NCI-H2227 treated with DMSO at 0.1 percent for 48 hours (cell line): ENCODE results near the gene GSK3B.

Experiments used
- DNase-seq: peaks from one replicate; lab custom pipeline; 2025; lab: John Stamatoyannopoulos, UW

GSK3B gene

GRCh38 chr3:119778176-119778575 lies 316.1 kb downstream of the GSK3B start:
- no peak for DNase-seq

- DNase-seq: no peak
Observed at GRCh38 chr3:119776304-119776703, 317.9 kb downstream of the GSK3B start.

- no peak for DNase-seq
Observed at GRCh38 chr3:119774444-119774843, 319.8 kb downstream of the GSK3B start.
